ENCODE data around the gene TMEM242.

Gene TMEM242

DNA sequence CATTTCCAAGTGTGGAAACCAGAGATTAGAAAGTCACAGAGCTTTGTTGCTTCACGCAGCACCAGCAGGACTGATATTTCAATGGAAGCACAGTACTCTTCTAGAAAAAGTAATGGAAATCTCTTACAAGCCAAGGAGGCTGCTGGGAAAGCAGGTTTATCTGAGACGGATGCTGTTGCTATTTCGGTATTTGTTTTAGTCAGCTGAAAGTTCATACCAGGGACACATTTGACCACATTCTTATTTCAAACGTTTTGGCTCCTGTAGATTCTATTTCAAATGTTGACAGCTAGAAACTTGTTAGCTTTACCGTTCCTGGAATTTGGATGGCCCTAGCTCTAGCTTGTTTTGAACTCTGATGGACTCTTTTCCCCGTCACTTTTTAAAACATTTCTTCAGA is 3.7 kb upstream of the TMEM242 start (continued):
- TF ChIP-seq, protein P1, sequence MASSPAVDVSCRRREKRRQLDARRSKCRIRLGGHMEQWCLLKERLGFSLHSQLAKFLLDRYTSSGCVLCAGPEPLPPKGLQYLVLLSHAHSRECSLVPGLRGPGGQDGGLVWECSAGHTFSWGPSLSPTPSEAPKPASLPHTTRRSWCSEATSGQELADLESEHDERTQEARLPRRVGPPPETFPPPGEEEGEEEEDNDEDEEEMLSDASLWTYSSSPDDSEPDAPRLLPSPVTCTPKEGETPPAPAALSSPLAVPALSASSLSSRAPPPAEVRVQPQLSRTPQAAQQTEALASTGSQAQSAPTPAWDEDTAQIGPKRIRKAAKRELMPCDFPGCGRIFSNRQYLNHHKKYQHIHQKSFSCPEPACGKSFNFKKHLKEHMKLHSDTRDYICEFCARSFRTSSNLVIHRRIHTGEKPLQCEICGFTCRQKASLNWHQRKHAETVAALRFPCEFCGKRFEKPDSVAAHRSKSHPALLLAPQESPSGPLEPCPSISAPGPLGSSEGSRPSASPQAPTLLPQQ (tag by site-specific recombination; IDR thresholded peaks at IDR 0.05) = no peak
- TF ChIP-seq ZNF658 (tag by site-specific recombination; IDR thresholded peaks at IDR 0.05) = no peak
- TF ChIP-seq, protein P2, sequence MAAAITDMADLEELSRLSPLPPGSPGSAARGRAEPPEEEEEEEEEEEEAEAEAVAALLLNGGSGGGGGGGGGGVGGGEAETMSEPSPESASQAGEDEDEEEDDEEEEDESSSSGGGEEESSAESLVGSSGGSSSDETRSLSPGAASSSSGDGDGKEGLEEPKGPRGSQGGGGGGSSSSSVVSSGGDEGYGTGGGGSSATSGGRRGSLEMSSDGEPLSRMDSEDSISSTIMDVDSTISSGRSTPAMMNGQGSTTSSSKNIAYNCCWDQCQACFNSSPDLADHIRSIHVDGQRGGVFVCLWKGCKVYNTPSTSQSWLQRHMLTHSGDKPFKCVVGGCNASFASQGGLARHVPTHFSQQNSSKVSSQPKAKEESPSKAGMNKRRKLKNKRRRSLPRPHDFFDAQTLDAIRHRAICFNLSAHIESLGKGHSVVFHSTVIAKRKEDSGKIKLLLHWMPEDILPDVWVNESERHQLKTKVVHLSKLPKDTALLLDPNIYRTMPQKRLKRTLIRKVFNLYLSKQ (tag by site-specific recombination; IDR thresholded peaks at IDR 0.05; ENCODE audit: borderline replicate concordance) = no peak
- no peak for TF ChIP-seq ZNF670 (tag by site-specific recombination; IDR thresholded peaks at IDR 0.05; ENCODE audit: low read depth)
- TF ChIP-seq, protein P3, sequence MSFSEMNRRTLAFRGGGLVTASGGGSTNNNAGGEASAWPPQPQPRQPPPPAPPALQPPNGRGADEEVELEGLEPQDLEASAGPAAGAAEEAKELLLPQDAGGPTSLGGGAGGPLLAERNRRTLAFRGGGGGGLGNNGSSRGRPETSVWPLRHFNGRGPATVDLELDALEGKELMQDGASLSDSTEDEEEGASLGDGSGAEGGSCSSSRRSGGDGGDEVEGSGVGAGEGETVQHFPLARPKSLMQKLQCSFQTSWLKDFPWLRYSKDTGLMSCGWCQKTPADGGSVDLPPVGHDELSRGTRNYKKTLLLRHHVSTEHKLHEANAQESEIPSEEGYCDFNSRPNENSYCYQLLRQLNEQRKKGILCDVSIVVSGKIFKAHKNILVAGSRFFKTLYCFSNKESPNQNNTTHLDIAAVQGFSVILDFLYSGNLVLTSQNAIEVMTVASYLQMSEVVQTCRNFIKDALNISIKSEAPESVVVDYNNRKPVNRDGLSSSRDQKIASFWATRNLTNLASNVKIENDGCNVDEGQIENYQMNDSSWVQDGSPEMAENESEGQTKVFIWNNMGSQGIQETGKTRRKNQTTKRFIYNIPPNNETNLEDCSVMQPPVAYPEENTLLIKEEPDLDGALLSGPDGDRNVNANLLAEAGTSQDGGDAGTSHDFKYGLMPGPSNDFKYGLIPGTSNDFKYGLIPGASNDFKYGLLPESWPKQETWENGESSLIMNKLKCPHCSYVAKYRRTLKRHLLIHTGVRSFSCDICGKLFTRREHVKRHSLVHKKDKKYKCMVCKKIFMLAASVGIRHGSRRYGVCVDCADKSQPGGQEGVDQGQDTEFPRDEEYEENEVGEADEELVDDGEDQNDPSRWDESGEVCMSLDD (tag by site-specific recombination; IDR thresholded peaks at IDR 0.05) = no peak

DNA sequence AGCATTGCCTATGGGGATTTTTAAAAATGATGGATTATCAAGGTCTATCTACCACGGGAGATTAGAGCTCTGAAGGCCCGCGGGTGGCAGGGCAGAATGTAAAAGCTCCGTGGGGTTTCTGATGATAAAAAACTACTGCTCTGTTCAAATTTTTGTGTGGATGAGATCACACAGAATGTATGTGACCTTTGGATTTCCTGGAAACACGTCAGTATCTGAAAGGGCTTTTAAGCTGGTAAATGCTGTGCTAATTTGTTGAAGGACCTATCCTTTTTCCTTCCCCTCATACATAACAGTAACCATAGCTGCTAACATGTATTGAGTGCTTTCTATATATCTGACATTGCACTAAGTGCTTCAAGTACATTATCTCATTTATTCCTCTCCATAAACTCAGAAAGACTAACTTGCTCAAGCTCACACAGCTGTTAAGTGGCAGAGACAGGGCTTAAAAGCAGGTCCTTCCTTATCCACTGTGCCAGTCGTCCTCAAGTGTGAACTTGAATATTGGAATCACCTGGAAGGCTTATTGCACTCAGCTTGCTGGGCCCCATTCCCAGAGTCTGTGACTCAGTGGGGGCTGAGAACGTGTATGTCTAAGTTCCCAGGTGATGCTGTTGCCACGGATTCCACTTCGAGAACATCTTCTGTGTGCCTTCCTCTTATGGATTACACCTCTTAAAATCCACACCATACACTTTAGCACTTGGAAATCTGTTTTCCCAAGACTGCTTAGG is 1.9 kb upstream of the TMEM242 start:
- CTCF ChIA-PET = interaction anchor here (0.7 to 5.6 kb wide), 9 partner anchors 10 to 807 kb away, joined by 3 to 63 read pairs (median 3); no protein-coding TSS in a partner anchor
- Histone ChIP-seq H3K27ac (ENCODE audit: extremely low read depth, low read depth, low read length) (no peak overlapping the region), H3K36me3 (ENCODE audit: control insufficient read depth in 2 of 2, insufficient read depth in 1 of 2, low read length in 2 of 2) (peaks cover 0 to 8% of the 10 kb centered on the region in 2 experiments; a peak in 1 of 3 replicates), H3K4me1 (ENCODE audit: control insufficient read depth, insufficient read depth, low read length) (no peaks in the 10 kb centered on the region), H3K4me3 (ENCODE audit: low read depth, low read length) (no peak overlapping the region), H3K9me3 (ENCODE audit: control insufficient read depth, insufficient read depth, low read depth, low read length) (no peaks in the 10 kb centered on the region)
- POLR2A ChIA-PET = interaction anchor here (0.7 to 4.2 kb wide), 4 partner anchors 10 to 55 kb away, joined by 3 to 32 read pairs (median 10); partner anchors contain the start of gene ZDHHC14
- TF ChIP-seq ZNF624 (tag by site-specific recombination; IDR thresholded peaks at IDR 0.05) (no peak), WT1 (tag by site-specific recombination; IDR thresholded peaks at IDR 0.05) (no peak), MYNN (tag by site-specific recombination; IDR thresholded peaks at IDR 0.05; ENCODE audit: borderline replicate concordance) (peak; percentile 87), ZNF335 (tag by site-specific recombination; conservative IDR thresholded peaks at IDR 0.05) (peak; percentile 26; the same call in 1 of the 2 replicates), ZNF366 (tag by site-specific recombination; conservative IDR thresholded peaks at IDR 0.05) (no peak), ZNF404 (tag by site-specific recombination; IDR thresholded peaks at IDR 0.05) (no peak), ZNF112 (tag by site-specific recombination; IDR thresholded peaks at IDR 0.05) (no peak), GLIS1 (tag by site-specific recombination; IDR thresholded peaks at IDR 0.05) (no peak), ZNF664 (tag by site-specific recombination; IDR thresholded peaks at IDR 0.05) (peak; percentile 87), ZNF660 (tag by site-specific recombination; IDR thresholded peaks at IDR 0.05) (0 out of 2 replicates have a peak, but pooled peaks have one; percentile 11), ZNF16 (tag by site-specific recombination; IDR thresholded peaks at IDR 0.05; ENCODE audit: low read depth) (no peak), ZNF248 (tag by site-specific recombination; IDR thresholded peaks at IDR 0.05) (no peak)
- TF ChIP-seq, protein P4, sequence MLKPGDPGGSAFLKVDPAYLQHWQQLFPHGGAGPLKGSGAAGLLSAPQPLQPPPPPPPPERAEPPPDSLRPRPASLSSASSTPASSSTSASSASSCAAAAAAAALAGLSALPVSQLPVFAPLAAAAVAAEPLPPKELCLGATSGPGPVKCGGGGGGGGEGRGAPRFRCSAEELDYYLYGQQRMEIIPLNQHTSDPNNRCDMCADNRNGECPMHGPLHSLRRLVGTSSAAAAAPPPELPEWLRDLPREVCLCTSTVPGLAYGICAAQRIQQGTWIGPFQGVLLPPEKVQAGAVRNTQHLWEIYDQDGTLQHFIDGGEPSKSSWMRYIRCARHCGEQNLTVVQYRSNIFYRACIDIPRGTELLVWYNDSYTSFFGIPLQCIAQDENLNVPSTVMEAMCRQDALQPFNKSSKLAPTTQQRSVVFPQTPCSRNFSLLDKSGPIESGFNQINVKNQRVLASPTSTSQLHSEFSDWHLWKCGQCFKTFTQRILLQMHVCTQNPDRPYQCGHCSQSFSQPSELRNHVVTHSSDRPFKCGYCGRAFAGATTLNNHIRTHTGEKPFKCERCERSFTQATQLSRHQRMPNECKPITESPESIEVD (tag by site-specific recombination; IDR thresholded peaks at IDR 0.05) = 0 out of 2 replicates have a peak, but pooled peaks have one; percentile 26
- TF ChIP-seq, protein P5, sequence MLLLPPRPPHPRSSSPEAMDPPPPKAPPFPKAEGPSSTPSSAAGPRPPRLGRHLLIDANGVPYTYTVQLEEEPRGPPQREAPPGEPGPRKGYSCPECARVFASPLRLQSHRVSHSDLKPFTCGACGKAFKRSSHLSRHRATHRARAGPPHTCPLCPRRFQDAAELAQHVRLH (tag by site-specific recombination; IDR thresholded peaks at IDR 0.05) = no peak
